HG03108 (cell line): ENCODE results near the gene TSTD2.

Source experiments
- ATAC-seq: cut with Tn5 transposase; IDR thresholded peaks from one replicate; pipeline ENCODE4 v1.9.1; 2021; ENCODE audit warnings: moderate library complexity; ENCODE audit not compliant: unreplicated experiment

TSTD2 gene

DNA sequence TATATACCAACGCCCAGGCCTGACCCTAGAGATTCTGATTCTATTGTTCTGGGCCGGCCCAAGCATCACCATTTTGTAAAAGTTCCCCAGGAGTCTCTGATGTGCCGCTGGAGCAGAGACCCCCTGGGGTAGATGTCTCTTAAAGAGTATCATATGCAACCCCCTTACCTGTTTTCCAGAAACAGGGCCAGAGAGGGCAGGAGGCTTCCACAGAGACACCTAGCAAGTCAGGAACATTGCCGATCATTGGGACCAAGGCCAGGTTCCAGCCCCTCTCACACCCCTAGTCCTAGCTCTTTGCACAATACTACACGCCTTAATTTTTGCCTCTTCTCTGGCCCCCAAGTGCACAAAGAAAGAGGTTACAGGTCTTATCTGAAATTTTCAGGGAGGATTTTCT lies 67.9 kb downstream of the TSTD2 start:
- ATAC-seq: no peak

DNA sequence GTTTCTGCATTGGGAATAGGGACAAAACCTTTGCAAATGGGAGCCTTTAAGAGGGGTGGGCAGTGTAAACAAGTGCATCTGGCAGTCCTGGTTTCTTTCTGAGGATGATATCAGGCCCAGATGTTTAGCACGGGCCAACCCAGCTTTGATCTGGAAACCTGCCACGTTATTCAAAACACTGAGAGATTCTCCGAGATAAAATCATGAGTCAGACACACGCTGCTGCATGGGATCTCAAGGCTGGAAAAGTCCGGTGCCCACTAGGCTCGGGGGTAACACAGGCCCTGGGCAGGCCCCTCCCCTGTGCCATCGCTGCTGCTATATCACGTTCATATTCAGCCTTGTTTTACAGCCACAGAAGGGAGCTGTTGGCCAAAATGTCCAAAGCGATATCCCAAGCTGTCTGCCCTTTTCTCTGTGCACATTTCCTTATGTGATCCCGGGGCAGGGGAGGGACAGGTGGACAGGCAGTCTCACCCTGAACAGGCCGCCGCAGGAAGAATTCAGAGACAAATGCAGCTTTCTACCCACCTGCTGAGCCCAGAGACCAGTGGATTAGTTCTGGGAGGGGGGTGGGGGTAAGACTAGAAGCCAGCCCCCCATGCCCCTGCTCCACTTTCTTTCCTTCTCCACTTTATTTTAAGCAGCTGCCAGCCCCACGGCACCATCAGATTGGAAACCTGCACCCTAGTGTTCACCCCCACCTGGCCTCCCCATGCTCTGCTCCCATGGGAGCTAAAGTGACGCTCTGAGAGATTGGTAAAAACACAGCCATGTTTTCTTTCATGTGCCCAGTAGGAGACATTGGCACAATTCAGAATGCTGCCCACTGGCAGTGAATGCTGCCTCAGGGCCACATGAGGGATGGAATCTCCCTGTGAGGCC lies 68.6 kb downstream of the TSTD2 start:
- no peak for ATAC-seq

DNA sequence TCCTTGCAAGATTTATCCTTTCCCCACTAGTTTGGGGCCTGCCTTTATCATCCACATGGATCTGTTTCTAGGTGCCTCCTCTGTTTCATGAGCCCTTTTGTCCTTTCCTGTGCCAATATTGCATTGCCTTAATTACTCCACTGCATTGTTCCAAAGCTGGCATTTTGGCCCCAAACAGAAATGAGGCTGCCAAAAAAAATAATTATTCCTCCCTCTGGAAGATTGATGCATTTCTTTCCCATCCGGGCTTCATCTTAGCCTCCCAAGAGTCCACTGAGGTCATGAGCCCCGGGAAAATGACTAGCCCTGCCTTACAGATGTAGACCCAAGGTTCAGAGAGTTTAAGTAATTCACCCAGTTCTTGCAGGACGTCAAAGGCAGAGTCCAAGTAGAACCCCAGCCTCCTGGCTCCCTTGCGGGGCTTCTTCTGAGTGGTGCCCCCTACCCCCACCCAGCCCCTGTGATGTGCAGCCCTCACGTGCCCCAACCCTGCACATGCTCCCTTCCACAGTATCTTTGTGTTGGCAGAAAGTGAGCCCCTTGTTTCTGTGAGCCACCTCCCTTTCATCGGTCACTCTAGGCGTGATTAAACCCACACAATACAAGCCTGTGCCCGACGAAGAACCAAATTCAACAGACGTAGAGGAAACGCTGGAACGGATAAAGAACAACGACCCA lies 69.6 kb downstream of the TSTD2 start:
- ATAC-seq: no peak

- no peak for ATAC-seq
Observed at GRCh38 chr9:97562542-97562941, 70.6 kb downstream of the TSTD2 start.

- no peak for ATAC-seq
Observed at GRCh38 chr9:97561501-97561900, 71.7 kb downstream of the TSTD2 start.

DNA sequence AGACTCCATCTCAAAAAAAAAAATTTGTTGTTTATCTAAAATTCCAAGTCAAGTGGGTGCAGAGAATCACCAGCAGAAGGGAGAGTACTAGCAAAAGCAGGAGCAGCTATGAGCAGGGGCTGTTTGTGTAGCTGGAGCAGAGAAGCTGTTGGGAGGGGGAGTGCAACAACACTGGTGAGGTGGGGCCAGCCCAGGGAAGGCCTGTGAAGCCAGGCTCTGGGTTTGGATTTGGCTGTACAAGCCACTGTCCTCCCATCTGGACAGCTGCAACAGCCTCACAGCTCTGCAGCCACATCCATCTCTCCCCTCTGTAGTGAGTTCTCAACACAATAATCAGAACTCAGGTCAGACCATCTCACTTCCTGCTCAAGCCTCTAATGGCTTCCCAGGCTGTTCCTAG lies 72.3 kb downstream of the TSTD2 start:
- no peak for ATAC-seq

- ATAC-seq: no peak
Observed at GRCh38 chr9:97560154-97560553, 73.0 kb downstream of the TSTD2 start.

GRCh38 chr9:97559111-97559514 lies 74.1 kb downstream of the TSTD2 start:
- peak; percentile 78 for ATAC-seq

- ATAC-seq: no peak
Observed at GRCh38 chr9:97558701-97559101, 74.5 kb downstream of the TSTD2 start.

- ATAC-seq: no peak
Observed at GRCh38 chr9:97557606-97558095, 75.5 kb downstream of the TSTD2 start.

GRCh38 chr9:97556721-97557605 lies 76.2 kb downstream of the TSTD2 start:
- ATAC-seq: no peak

- ATAC-seq: no peak
Observed at GRCh38 chr9:97556036-97556720, 77.0 kb downstream of the TSTD2 start.

DNA sequence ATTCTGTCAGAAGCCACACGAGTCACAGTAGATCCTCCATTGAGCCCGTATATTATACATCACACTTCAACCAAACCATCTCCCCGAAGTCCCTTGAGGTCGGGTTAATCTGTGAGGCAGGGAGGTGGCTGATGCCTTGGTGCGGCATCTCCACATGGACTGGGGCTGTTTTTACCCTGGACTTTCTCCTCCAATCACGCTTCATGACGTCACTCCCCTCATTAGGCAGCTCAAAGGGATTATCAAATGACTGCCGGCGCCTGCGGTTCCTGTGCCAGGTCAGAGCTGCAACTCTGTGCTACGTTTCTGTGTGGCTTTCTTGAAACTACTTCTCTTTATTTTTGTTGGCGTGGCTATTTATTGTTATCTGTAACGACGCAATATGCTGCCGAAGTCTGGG lies 78.0 kb downstream of the TSTD2 start:
- no peak for ATAC-seq

- no peak for ATAC-seq
Observed at GRCh38 chr9:97554566-97555075, 78.5 kb downstream of the TSTD2 start.

GRCh38 chr9:97553841-97554240 lies 79.3 kb downstream of the TSTD2 start:
- no peak for ATAC-seq

DNA sequence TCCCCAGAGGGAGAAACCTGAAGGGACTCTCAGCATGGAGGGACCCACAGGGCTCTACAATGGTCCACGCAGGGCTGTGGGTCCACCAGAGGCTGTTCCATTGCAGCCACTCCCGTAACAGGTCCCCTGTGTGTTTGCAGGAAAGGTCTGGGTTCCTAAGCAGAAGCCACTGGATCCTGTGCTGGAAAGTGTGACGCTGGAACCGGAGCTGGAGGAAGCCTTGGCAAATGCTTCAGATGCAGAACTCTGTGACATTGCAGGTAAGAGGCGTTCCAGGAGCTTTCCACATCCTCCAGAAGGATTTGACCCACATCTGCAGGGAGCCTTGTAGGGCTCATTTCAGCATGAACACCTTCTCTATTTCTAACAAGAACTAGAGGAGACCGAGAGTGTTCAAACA lies 80.0 kb downstream of the TSTD2 start:
- ATAC-seq: no peak

DNA sequence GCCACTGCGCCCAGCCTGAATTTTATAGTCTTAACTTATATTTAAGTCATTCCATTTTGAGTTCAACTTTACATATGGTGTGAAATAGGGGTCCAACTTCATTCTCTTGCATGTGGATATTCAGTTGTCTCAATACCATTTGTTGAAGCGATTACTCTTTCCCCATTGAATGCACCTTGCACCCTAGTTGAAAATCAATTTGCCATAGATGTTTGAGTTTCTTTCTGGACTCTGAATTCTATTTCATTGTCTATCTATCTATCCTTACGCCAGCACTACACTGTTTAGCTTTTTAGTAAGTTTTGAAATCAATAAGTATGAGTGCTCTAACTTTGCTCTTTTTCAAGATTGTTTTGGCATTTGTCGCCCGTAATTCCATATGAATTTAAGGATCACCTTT lies 81.9 kb downstream of the TSTD2 start:
- no peak for ATAC-seq

- ATAC-seq: no peak
Observed at GRCh38 chr9:97550386-97550785, 82.8 kb downstream of the TSTD2 start.
